ENCODE measurements around the gene ADPRS. TPM values are rescaled to one million over a fixed set of nuclear protein-coding genes. Genes with fewer than 3 reads are reported as not detected.

The ADPRS gene
- total and polyA plus RNA-seq, 2 donors (not counting 1 experiment from before 2014, with no cell fraction given), result 25.3 to 30.9 TPM

- no peak overlapping the region for H3K4me3 ChIP-seq (replicated peaks in 1 of 4; ENCODE audit: control extremely low read depth in 1 of 4, insufficient read depth in 1 of 4, low read depth in 3 of 4, low read length in 4 of 4)
- H3K4me2 ChIP-seq (ENCODE audit: extremely low read depth, insufficient read depth, low read length), result no peak overlapping the region
- H2AFZ ChIP-seq (ENCODE audit: low read length), result no peak overlapping the region
Measured at GRCh38 chr1:36100376-36100775, 11.7 kb downstream of the ADPRS start.

GRCh38 chr1:36101546-36101945 lies 12.9 kb downstream of the ADPRS start:
- H3K27me3 ChIP-seq (ENCODE audit: control insufficient read depth, insufficient read depth, low read length), result no peaks in the 10 kb centered on the region
- no peak overlapping the region for H3K9ac ChIP-seq (ENCODE audit: insufficient read depth, low read length)
- no peaks in the 10 kb centered on the region for H3K9me3 ChIP-seq (ENCODE audit: control insufficient read depth, insufficient read depth, low read depth, low read length)
- H4K20me1 ChIP-seq (ENCODE audit: control insufficient read depth, extremely low read depth, insufficient read depth, low read length), result no peaks in the 10 kb centered on the region
- no peaks in the 10 kb centered on the region for H3K36me3 ChIP-seq (ENCODE audit: control insufficient read depth, insufficient read depth, low read length)
- H3K4me1 ChIP-seq (ENCODE audit: control insufficient read depth, extremely low read depth, insufficient read depth, low read length), result peaks cover 2% of the 10 kb centered on the region
- H3K4me2 ChIP-seq (ENCODE audit: extremely low read depth, insufficient read depth, low read length), result no peak overlapping the region
- no peak overlapping the region for H3K27ac ChIP-seq (ENCODE audit: insufficient read depth, low read length)
- H3K4me3 ChIP-seq (replicated peaks in 1 of 4; ENCODE audit: control extremely low read depth in 1 of 4, insufficient read depth in 1 of 4, low read depth in 3 of 4, low read length in 4 of 4), result no peak overlapping the region
- TF ChIP-seq CTCF (conservative IDR thresholded peaks at IDR 0.05 in 1 of 2, IDR thresholded peaks at IDR 0.05 in 1 of 2; ENCODE audit: low read depth in 1 of 2, low read length in 2 of 2) (no peak), EZH2 (IDR thresholded peaks at IDR 0.05; ENCODE audit: low read length, missing control alignments) (no peak)
- H2AFZ ChIP-seq (ENCODE audit: low read length), result no peak overlapping the region
- DNase-seq (ENCODE audit: low read depth in 2 of 2), result no peak
- no peaks in the 10 kb centered on the region for H3K79me2 ChIP-seq (ENCODE audit: control insufficient read depth, insufficient read depth, low read length)

More at GRCh38 chr1:36100376-36100775, 11.7 kb downstream of the ADPRS start:
- no peak overlapping the region for H3K9ac ChIP-seq (ENCODE audit: insufficient read depth, low read length)
- no peaks in the 10 kb centered on the region for H3K9me3 ChIP-seq (ENCODE audit: control insufficient read depth, insufficient read depth, low read depth, low read length)
- no peak for DNase-seq (ENCODE audit: low read depth in 2 of 2)
- no peaks in the 10 kb centered on the region for H3K27me3 ChIP-seq (ENCODE audit: control insufficient read depth, insufficient read depth, low read length)
- no peaks in the 10 kb centered on the region for H4K20me1 ChIP-seq (ENCODE audit: control insufficient read depth, extremely low read depth, insufficient read depth, low read length)
- H3K36me3 ChIP-seq (ENCODE audit: control insufficient read depth, insufficient read depth, low read length), result peaks cover 5% of the 10 kb centered on the region
- no peak for TF ChIP-seq CTCF (conservative IDR thresholded peaks at IDR 0.05 in 1 of 2, IDR thresholded peaks at IDR 0.05 in 1 of 2; ENCODE audit: low read depth in 1 of 2, low read length in 2 of 2)
- TF ChIP-seq EZH2 (IDR thresholded peaks at IDR 0.05; ENCODE audit: low read length, missing control alignments), result no peak
- no peak overlapping the region for H3K27ac ChIP-seq (ENCODE audit: insufficient read depth, low read length)
- peaks cover 2% of the 10 kb centered on the region for H3K4me1 ChIP-seq (ENCODE audit: control insufficient read depth, extremely low read depth, insufficient read depth, low read length)
- H3K79me2 ChIP-seq (ENCODE audit: control insufficient read depth, insufficient read depth, low read length), result no peaks in the 10 kb centered on the region

GRCh38 chr1:36106269-36106668 lies 17.6 kb downstream of the ADPRS start:
- Histone ChIP-seq H3K9ac (ENCODE audit: insufficient read depth, low read length) (no peak overlapping the region), H3K79me2 (ENCODE audit: control insufficient read depth, insufficient read depth, low read length) (no peaks in the 10 kb centered on the region), H3K4me1 (ENCODE audit: control insufficient read depth, extremely low read depth, insufficient read depth, low read length) (peaks cover 3% of the 10 kb centered on the region), H3K4me3 (replicated peaks in 1 of 4; ENCODE audit: control extremely low read depth in 1 of 4, insufficient read depth in 1 of 4, low read depth in 3 of 4, low read length in 4 of 4) (no peak overlapping the region), H3K27me3 (ENCODE audit: control insufficient read depth, insufficient read depth, low read length) (no peaks in the 10 kb centered on the region), H3K9me3 (ENCODE audit: control insufficient read depth, insufficient read depth, low read depth, low read length) (no peaks in the 10 kb centered on the region), H3K36me3 (ENCODE audit: control insufficient read depth, insufficient read depth, low read length) (no peaks in the 10 kb centered on the region), H3K27ac (ENCODE audit: insufficient read depth, low read length) (no peak overlapping the region), H4K20me1 (ENCODE audit: control insufficient read depth, extremely low read depth, insufficient read depth, low read length) (no peaks in the 10 kb centered on the region), H2AFZ (ENCODE audit: low read length) (no peak overlapping the region), H3K4me2 (ENCODE audit: extremely low read depth, insufficient read depth, low read length) (no peak overlapping the region)
- DNase-seq (ENCODE audit: low read depth in 2 of 2), result no peak
- TF ChIP-seq CTCF (conservative IDR thresholded peaks at IDR 0.05 in 1 of 2, IDR thresholded peaks at IDR 0.05 in 1 of 2; ENCODE audit: low read depth in 1 of 2, low read length in 2 of 2) (no peak), EZH2 (IDR thresholded peaks at IDR 0.05; ENCODE audit: low read length, missing control alignments) (no peak)
